ENCODE measurements around the gene HPD. TPM values are rescaled to one million over a fixed set of nuclear protein-coding genes. Genes with fewer than 3 reads are reported as not detected.

Gene HPD
- polyA plus RNA-seq, 3 donors = 0.19 to 0.75 TPM; not detected in 1

- Mint-ChIP-seq H3K27ac (peak overlapping the region in 1 of 7 donors; percentile 55), H3K9me3 (no peaks in the 10 kb centered on the region), H3K4me1 (no peaks in the 10 kb centered on the region), H3K27me3 (ENCODE audit: low read depth in 3 of 3) (peaks cover 0 to 3% (median 0%) of the 10 kb centered on the region in 3 donors), H3K4me3 (no peak overlapping the region), H3K36me3 (peaks cover 69 to 100% of the 10 kb centered on the region in 2 donors)
- Histone ChIP-seq H3K36me3 (replicated peaks in 1 of 2; ENCODE audit: control insufficient read depth in 1 of 2, insufficient read depth in 2 of 2, low read length in 2 of 2) (peaks cover 85 to 97% of the 10 kb centered on the region in 2 donors), H3K4me2 (replicated peaks; ENCODE audit: extremely low read depth, low read length, poor library complexity, severe bottlenecking) (no peak overlapping the region), H3K4me3 (replicated peaks in 1 of 3; ENCODE audit: low read depth in 2 of 3, low read length in 3 of 3) (no peak overlapping the region), H2AFZ (ENCODE audit: insufficient read depth, low read depth, low read length, poor library complexity, severe bottlenecking) (no peak overlapping the region), H3K9ac (ENCODE audit: insufficient read depth, low read length, poor library complexity, severe bottlenecking) (no peak overlapping the region), H3K79me2 (ENCODE audit: insufficient read depth, low read length) (peaks cover 34% of the 10 kb centered on the region), H3K27ac (ENCODE audit: low read depth in 1 of 2, low read length in 2 of 2) (no peak overlapping the region), H3K9me3 (replicated peaks in 1 of 2; ENCODE audit: control insufficient read depth in 1 of 2, insufficient read depth in 1 of 2, low read length in 2 of 2) (no peaks in the 10 kb centered on the region), H4K20me1 (ENCODE audit: insufficient read depth, low read length) (peaks cover 98% of the 10 kb centered on the region), H3K4me1 (ENCODE audit: control insufficient read depth in 1 of 2, insufficient read depth in 2 of 2, low read length in 2 of 2) (no peaks in the 10 kb centered on the region), H3K27me3 (ENCODE audit: control insufficient read depth in 2 of 2, insufficient read depth in 2 of 2, low read length in 2 of 2) (no peaks in the 10 kb centered on the region)
- intact Hi-C loops (cut with micrococcal nuclease) = no loop called here
- 96% methylated on average over 14 of the region's 18 CpGs for WGBS (ENCODE audit: insufficient coverage)
- TF ChIP-seq CTCF (IDR thresholded peaks at IDR 0.05) = no peak
- no peak for DNase-seq
Observed at GRCh38 chr12:121825041-121825523, 33.6 kb downstream of the HPD start.

GRCh38 chr12:121823727-121824115 lies 34.9 kb downstream of the HPD start:
- Histone ChIP-seq H3K4me1 (ENCODE audit: control insufficient read depth in 1 of 2, insufficient read depth in 2 of 2, low read length in 2 of 2) (no peaks in the 10 kb centered on the region), H3K79me2 (ENCODE audit: insufficient read depth, low read length) (peaks cover 46% of the 10 kb centered on the region), H3K4me2 (replicated peaks; ENCODE audit: extremely low read depth, low read length, poor library complexity, severe bottlenecking) (no peak overlapping the region), H3K9ac (ENCODE audit: insufficient read depth, low read length, poor library complexity, severe bottlenecking) (no peak overlapping the region), H3K36me3 (replicated peaks in 1 of 2; ENCODE audit: control insufficient read depth in 1 of 2, insufficient read depth in 2 of 2, low read length in 2 of 2) (peaks cover 83 to 97% of the 10 kb centered on the region in 2 donors), H3K27me3 (ENCODE audit: control insufficient read depth in 2 of 2, insufficient read depth in 2 of 2, low read length in 2 of 2) (no peaks in the 10 kb centered on the region), H3K4me3 (replicated peaks in 1 of 3; ENCODE audit: low read depth in 2 of 3, low read length in 3 of 3) (no peak overlapping the region), H3K27ac (ENCODE audit: low read depth in 1 of 2, low read length in 2 of 2) (peak overlapping the region in 1 of 2 donors; percentile 20), H4K20me1 (ENCODE audit: insufficient read depth, low read length) (peaks cover 97% of the 10 kb centered on the region), H2AFZ (ENCODE audit: insufficient read depth, low read depth, low read length, poor library complexity, severe bottlenecking) (no peak overlapping the region), H3K9me3 (replicated peaks in 1 of 2; ENCODE audit: control insufficient read depth in 1 of 2, insufficient read depth in 1 of 2, low read length in 2 of 2) (no peaks in the 10 kb centered on the region)
- H3K9me3 Mint-ChIP-seq = no peaks in the 10 kb centered on the region
- peak overlapping the region in 1 of 7 donors; percentile 64 for H3K27ac Mint-ChIP-seq
- no peak for TF ChIP-seq CTCF (IDR thresholded peaks at IDR 0.05)
- peaks cover 69 to 100% of the 10 kb centered on the region in 2 donors for H3K36me3 Mint-ChIP-seq
- H3K4me1 Mint-ChIP-seq = no peaks in the 10 kb centered on the region
- no peak overlapping the region for H3K4me3 Mint-ChIP-seq
- intact Hi-C loops (cut with micrococcal nuclease) = no loop called here
- 96% methylated on average over 8 of the region's 12 CpGs for WGBS (ENCODE audit: insufficient coverage)
- no peak for DNase-seq
- H3K27me3 Mint-ChIP-seq (ENCODE audit: low read depth in 3 of 3) = peaks cover 0 to 3% (median 0%) of the 10 kb centered on the region in 3 donors
